AG04449 (cell line): Measurements from ENCODE around the gene NAT14.

ENCODE experiments used
- CTCF ChIA-PET: fragments of 350-600 bp; formaldehyde crosslinking; extraction: SDS; loops from one replicate; lab custom pipeline; 2021; ENCODE audit warnings: antibody characterized with exemption; lab: Yijun Ruan, JAX
- POLR2A ChIA-PET: fragments of 400-600, 350-600 bp; formaldehyde crosslinking; extraction: SDS; loops from one replicate; lab custom pipeline; 2020; ENCODE audit warnings: antibody characterized with exemption, inconsistent platforms; lab: Yijun Ruan, JAX
- DNase-seq: peaks from one replicate; pipeline ENCODE4 v3.0.0-alpha.2; 2010; ENCODE audit warnings: low read depth, low spot score
- H3K4me3 ChIP-seq: 2 replicates; pipeline ENCODE4 v1.5.1; 2011; ENCODE audit warnings: low read depth, mild to moderate bottlenecking, control low read depth, low read length
- TF ChIP-seq, protein P1 (sequence below): IDR thresholded peaks from one replicate; pipeline ENCODE4 v1.5.1; 2011; ENCODE audit warnings: mild to moderate bottlenecking, moderate library complexity, low read length, control low read depth, inconsistent platforms; ENCODE audit not compliant: insufficient read depth; ENCODE audit errors: missing control alignments

NAT14 gene

DNA sequence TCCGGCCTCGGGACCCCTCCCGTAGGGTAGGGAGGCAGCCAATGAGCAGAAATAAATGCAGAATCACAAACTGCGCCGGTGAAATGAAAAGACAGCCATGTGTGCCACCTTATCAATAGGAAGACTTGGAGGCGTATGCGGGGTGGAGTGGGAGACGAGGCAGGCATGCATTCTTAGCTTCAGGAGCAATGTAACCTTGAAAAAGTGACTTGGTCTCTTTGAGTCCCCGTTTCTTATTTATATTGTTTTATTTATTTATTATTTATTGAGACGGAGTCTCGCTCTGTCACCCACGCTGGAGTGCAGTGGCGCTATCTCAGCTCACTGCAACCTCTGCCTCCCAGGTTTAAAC lies 19.2 kb downstream of the NAT14 start:
- DNase-seq: no peak
- ChIA-PET CTCF (interaction anchor here (0.6 to 13.0 kb wide), 53 partner anchors 10 to 390 kb away, joined by 3 to 241 read pairs (median 5); partner anchors contain the start of genes DNAAF3, NAT14, SSC5D and TMEM238), POLR2A (interaction anchor here (0.6 to 1.7 kb wide), 10 partner anchors 11 to 386 kb away, joined by 3 to 11 read pairs (median 5); partner anchors contain the start of genes ISOC2, NAT14, PPP1R12C and UBE2S)
- peak overlapping the region; percentile 63 for H3K4me3 ChIP-seq
- TF ChIP-seq, protein P1, sequence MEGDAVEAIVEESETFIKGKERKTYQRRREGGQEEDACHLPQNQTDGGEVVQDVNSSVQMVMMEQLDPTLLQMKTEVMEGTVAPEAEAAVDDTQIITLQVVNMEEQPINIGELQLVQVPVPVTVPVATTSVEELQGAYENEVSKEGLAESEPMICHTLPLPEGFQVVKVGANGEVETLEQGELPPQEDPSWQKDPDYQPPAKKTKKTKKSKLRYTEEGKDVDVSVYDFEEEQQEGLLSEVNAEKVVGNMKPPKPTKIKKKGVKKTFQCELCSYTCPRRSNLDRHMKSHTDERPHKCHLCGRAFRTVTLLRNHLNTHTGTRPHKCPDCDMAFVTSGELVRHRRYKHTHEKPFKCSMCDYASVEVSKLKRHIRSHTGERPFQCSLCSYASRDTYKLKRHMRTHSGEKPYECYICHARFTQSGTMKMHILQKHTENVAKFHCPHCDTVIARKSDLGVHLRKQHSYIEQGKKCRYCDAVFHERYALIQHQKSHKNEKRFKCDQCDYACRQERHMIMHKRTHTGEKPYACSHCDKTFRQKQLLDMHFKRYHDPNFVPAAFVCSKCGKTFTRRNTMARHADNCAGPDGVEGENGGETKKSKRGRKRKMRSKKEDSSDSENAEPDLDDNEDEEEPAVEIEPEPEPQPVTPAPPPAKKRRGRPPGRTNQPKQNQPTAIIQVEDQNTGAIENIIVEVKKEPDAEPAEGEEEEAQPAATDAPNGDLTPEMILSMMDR: no peak

DNA sequence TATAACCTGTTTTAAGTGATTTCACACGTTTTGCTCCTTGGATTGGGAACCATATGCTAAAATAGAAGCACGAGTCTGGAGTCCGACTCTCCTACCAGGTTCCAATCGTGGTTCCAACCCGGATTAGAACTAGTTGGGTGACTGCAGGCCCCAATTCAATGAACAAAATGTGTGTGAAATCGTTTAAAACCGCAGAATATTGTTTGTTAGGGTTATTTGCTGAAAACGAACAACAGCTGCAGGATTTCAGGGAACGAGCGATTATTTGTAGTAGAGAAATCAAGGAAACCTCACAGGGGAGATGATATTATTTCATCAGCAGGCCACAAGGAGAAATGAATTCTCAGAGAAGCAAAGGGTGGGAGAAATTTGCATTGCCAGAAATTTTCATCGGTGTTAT lies 20.0 kb downstream of the NAT14 start:
- CTCF ChIA-PET: interaction anchor here (0.8 to 13.0 kb wide), 31 partner anchors 9 to 391 kb away, joined by 3 to 241 read pairs (median 10); partner anchors contain the start of genes NAT14, SSC5D, TMEM238 and ZNF628

DNA sequence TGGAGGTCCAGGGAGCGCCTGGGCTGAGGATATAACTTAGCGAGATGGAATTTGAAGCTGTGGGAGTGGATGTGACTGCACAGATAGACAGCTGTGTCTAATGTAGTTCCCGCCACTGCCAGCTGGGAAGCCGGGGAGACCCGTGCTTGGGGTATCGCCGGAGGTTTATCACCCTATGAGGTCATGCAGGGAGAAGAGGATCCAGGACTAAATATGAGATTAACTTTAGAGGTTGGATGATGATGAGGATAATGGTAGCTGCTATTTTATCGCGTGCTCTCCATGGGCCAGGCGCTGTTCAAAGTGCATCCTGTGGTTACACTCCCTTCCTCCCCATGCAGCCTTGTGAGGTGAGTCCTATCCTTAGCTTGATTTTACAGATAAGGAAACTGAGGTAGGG lies 23.1 kb downstream of the NAT14 start:
- TF ChIP-seq, protein P1: no peak
- DNase-seq: no peak
- no peak overlapping the region for H3K4me3 ChIP-seq
- ChIA-PET CTCF (interaction anchor here (0.9 to 13.0 kb wide), 6 partner anchors 9 to 124 kb away, joined by 4 to 241 read pairs (median 8); partner anchors contain the start of gene ZNF865), POLR2A (interaction anchor here (0.7 kb wide), 1 partner anchor 9 kb away, joined by 3 read pairs; no protein-coding TSS in a partner anchor)

More for the DNA sequence above, 20.0 kb downstream of the NAT14 start:
- TF ChIP-seq, protein P1: no peak
- POLR2A ChIA-PET: interaction anchor here (1.7 kb wide), 1 partner anchor 18 kb away, joined by 11 read pairs; no protein-coding TSS in a partner anchor
- H3K4me3 ChIP-seq: no peak overlapping the region
- DNase-seq: no peak

DNA sequence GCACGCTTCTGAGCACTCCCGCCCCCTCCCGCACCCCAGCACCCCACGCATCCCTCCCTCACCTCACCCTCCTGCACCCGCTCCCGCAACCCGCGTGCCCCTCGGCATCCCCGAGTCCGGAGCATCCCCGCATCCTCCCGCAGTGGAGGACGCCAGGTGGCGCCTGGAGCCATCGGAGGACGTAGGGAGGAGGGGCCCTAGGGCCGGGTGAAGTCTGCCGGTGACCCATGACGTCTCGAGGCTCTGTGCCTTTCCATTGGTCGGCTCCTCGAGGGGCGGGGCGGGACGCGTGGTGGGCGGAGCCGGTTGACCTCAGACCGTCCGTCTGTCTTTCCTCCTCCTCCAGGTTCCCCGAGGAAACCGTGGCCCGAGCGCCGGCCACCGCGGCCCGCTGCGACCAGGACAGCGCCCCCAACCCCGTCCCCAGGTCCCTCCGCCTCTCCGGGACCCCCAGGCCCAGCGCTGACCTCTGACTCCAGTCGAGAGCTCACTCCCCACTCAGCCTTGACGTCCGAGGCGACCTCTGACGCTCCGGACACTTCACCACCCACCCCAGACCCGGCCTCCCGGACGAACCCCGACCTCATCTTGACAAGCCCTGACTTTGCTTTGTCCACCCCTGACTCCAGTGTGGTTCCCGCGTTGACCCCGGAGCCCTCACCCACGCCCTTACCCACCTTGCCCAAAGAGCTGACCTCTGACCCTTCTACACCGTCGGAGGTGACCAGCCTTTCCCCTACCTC lies 32.1 kb downstream of the NAT14 start:
- TF ChIP-seq, protein P1: peak; percentile 99
- peak overlapping the region; percentile 46 for H3K4me3 ChIP-seq
- peak; percentile 40 for DNase-seq
- ChIA-PET POLR2A (interaction anchor here (0.8 kb wide), 1 partner anchor 1318 kb away, joined by 3 read pairs; no protein-coding TSS in a partner anchor), CTCF (interaction anchor here (0.7 to 3.5 kb wide), 16 partner anchors 9 to 114 kb away, joined by 3 to 43 read pairs (median 4); partner anchors contain the start of genes FIZ1, ZNF524, ZNF784 and ZNF865)

DNA sequence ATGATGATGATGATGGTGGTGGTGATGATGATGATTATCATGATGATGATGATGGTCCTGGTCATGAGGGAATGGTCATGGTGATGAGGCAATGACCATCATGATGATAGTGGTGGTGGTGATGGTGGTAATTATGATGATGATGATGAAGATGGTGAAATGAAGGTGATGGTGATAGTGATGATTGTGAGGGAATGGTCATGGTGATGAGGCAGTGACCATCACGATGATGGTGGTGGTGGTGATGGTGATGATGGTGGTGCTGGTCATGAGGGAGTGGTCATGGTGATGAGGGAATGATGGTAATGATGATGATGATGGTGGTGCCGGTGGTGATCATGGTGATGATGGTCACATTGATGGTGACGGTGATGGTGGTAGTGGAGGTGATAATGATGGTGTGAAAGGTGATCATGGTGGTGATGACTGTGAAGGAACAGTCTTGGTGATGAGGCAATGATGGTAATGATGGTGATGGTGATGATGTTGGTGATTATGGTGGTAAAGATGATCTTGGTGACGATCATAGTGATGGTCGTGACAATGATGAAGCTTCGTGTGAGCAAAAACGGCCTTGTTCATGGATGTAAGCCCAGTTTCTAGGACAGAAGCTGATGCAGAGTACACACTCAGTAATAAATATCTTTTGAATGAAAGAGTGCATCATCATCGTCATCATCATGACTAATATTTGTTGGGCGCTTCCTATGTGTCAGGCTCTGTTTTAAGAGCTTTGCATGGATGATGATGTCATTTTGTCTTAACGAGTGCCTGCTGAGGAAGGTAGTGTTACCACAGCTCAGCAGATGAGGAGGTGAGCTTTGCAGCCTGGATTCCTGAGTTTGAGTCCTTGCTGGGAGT lies 34.7 kb downstream of the NAT14 start:
- POLR2A ChIA-PET: interaction anchor here (0.7 to 1.0 kb wide), 3 partner anchors 30 to 86 kb away, joined by 3 to 5 read pairs (median 3); partner anchors contain the start of genes FIZ1 and ZNF865

More for the DNA sequence above, 34.7 kb downstream of the NAT14 start:
- peak; percentile 71 for DNase-seq
- CTCF ChIA-PET: interaction anchor here (1.0 to 1.3 kb wide), 5 partner anchors 12 to 113 kb away, joined by 3 to 10 read pairs (median 4); no protein-coding TSS in a partner anchor
- TF ChIP-seq, protein P1: no peak
- no peak overlapping the region for H3K4me3 ChIP-seq
